Mesothelial cell of epicardium (in vitro differentiated cells): ENCODE measurements around the gene TGFBRAP1. TPM values are rescaled to one million over a fixed set of nuclear protein-coding genes. Genes with fewer than 3 reads are reported as not detected.

Experiments
- DNase-seq, 2 experiments: peaks; one replicate each; pipeline ENCODE4 v3.0.0; 2021; ENCODE audit warnings: low spot score in 2 of 2; ENCODE audit not compliant: unreplicated experiment in 2 of 2
- H3K27ac Mint-ChIP-seq: 2 replicates; pipeline ENCODE4 v1.8.0; 2021; ENCODE audit warnings: mixed read lengths
- H3K27me3 Mint-ChIP-seq: 2 replicates; pipeline ENCODE4 v1.8.0; 2021; ENCODE audit warnings: low read depth, mixed read lengths
- H3K36me3 Mint-ChIP-seq: 2 replicates; pipeline ENCODE4 v1.8.0; 2021; ENCODE audit warnings: mixed read lengths
- H3K4me1 Mint-ChIP-seq: 2 replicates; pipeline ENCODE4 v1.8.0; 2021; ENCODE audit warnings: mixed read lengths
- H3K4me3 Mint-ChIP-seq: 2 replicates; pipeline ENCODE4 v1.8.0; 2021; ENCODE audit warnings: mild to moderate bottlenecking, moderate library complexity, mixed read lengths
- H3K9me3 Mint-ChIP-seq: 2 replicates; pipeline ENCODE4 v1.8.0; 2021; ENCODE audit warnings: mixed read lengths
- total RNA-seq: library from RNA; stranded (reverse); gene quantifications from 3 replicates; pipeline ENCODE4 v1.2.1, GENCODE V29; 2021
- TF ChIP-seq, protein P1 (sequence below): fragments of 200-600 bp; sonication (generic); IDR thresholded peaks from one replicate; pipeline ENCODE4 v1.5.0; 2021; ENCODE audit warnings: antibody characterized with exemption; ENCODE audit not compliant: unreplicated experiment

Gene TGFBRAP1
- total RNA-seq, 1 donor from 2014 or later: 23.6 TPM

DNA sequence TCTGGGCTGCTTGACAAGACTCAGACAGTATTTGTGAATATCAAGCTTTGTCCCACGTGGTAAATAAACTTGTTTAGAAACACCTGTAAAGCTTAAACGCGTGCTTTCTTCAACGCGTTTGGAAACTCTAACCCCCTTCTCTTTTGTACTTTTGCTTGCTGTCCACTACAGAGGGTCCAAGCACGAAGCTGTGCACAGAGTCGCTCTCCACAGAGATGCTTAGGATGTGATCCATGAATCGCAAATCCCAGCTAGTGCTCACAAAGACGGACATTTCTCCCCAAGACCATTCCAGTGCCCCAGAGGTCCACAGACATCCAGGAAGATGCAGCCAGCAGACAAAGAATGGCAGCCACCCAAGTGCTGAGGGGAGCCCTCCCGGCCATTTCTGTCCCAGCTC is 88.1 kb downstream of the TGFBRAP1 start, which contains the start of gene GPR45:
Gene GPR45, plus strand, starts transcription at position 301 of the 400 bp plus-strand sequence. CDS start 116 bp downstream, outside the sequence.
- TF ChIP-seq, protein P1, sequence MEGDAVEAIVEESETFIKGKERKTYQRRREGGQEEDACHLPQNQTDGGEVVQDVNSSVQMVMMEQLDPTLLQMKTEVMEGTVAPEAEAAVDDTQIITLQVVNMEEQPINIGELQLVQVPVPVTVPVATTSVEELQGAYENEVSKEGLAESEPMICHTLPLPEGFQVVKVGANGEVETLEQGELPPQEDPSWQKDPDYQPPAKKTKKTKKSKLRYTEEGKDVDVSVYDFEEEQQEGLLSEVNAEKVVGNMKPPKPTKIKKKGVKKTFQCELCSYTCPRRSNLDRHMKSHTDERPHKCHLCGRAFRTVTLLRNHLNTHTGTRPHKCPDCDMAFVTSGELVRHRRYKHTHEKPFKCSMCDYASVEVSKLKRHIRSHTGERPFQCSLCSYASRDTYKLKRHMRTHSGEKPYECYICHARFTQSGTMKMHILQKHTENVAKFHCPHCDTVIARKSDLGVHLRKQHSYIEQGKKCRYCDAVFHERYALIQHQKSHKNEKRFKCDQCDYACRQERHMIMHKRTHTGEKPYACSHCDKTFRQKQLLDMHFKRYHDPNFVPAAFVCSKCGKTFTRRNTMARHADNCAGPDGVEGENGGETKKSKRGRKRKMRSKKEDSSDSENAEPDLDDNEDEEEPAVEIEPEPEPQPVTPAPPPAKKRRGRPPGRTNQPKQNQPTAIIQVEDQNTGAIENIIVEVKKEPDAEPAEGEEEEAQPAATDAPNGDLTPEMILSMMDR: no peak
- Mint-ChIP-seq H3K36me3 (no peaks in the 10 kb centered on the region), H3K27me3 (no peaks in the 10 kb centered on the region), H3K4me3 (no peak within 1 kb of the TSS), H3K9me3 (no peaks in the 10 kb centered on the region), H3K4me1 (peaks cover 13% of the 10 kb centered on the region), H3K27ac (no peak within 1 kb of the TSS)
- DNase-seq: no peak

DNA sequence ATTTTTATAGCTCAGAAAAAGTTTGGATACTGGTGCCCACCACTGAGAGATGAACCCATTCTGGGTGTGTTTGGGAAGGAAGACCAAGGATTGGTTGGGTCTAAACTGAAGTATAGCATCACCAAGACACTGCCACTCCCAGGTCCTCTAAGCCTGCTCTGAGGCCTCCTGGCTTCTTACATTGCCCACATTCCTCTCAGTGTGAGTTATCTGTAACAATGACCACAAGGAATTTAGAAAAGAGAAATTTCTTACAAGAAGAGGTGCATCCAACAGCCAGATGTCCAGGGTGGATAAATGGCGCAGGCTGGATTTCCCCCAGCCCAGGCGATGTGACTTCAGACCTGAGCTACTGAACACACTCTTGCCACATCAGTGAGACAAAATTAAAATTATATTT is 89.6 kb downstream of the TGFBRAP1 start:
- TF ChIP-seq, protein P1: no peak

DNA sequence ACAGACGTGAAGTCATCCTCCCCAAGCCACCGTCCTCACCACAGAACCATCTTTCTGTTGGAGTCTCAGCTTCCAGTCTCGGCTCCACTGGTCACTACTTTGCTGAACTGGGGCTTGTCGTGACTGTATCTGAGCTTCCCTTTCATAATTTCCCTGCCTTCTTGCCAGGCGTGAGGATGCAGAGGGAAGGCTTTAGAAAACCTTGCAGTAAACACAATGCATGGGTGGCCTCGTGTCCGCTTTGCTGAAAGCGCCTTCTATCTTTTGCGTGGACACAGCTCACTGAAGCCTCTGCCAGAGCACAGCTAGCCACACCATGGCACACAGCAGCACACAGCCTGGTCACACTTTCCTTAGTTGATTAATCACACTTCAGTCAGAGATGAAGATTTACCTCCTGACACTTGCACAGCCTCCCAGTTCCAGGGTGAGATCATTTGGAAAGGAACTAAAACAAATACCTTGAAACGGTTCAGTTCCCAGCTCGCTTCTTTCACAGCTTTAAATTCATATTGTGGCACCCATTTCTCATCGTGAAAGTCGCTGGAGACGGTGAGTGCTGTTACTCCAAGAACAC is 90.8 kb downstream of the TGFBRAP1 start:
- Mint-ChIP-seq H3K27ac (peak overlapping the region; percentile 34), H3K4me3 (no peak overlapping the region), H3K9me3 (no peaks in the 10 kb centered on the region), H3K4me1 (peaks cover 20% of the 10 kb centered on the region), H3K36me3 (no peaks in the 10 kb centered on the region), H3K27me3 (no peaks in the 10 kb centered on the region)
- no peak for DNase-seq
- TF ChIP-seq, protein P1: no peak

More for the DNA sequence above, 89.6 kb downstream of the TGFBRAP1 start:
- Mint-ChIP-seq H3K4me1 (peaks cover 20% of the 10 kb centered on the region), H3K4me3 (no peak overlapping the region), H3K9me3 (no peaks in the 10 kb centered on the region), H3K27me3 (no peaks in the 10 kb centered on the region), H3K36me3 (no peaks in the 10 kb centered on the region), H3K27ac (no peak overlapping the region)
- DNase-seq: no peak

GRCh38 chr2:105237045-105237765 is 92.3 kb downstream of the TGFBRAP1 start:
- Mint-ChIP-seq H3K9me3 (no peaks in the 10 kb centered on the region), H3K4me3 (no peak overlapping the region), H3K36me3 (no peaks in the 10 kb centered on the region), H3K4me1 (peaks cover 20% of the 10 kb centered on the region), H3K27ac (no peak overlapping the region), H3K27me3 (no peaks in the 10 kb centered on the region)
- TF ChIP-seq, protein P1: no peak
- DNase-seq: no peak

GRCh38 chr2:105236060-105236424 is 93.5 kb downstream of the TGFBRAP1 start:
- no peak overlapping the region for H3K4me3 Mint-ChIP-seq
- no peaks in the 10 kb centered on the region for H3K27me3 Mint-ChIP-seq
- no peaks in the 10 kb centered on the region for H3K9me3 Mint-ChIP-seq
- H3K27ac Mint-ChIP-seq: no peak overlapping the region
- H3K4me1 Mint-ChIP-seq: peaks cover 20% of the 10 kb centered on the region
- DNase-seq: no peak
- TF ChIP-seq, protein P1: no peak
- no peaks in the 10 kb centered on the region for H3K36me3 Mint-ChIP-seq
